ENCODE measurements around the gene MUC20.
"Not testable (repeated sequence)": the region's sequence is repeated elsewhere in the genome, so short reads cannot be mapped to it uniquely, and the experiment has no call there.

Gene MUC20

GRCh38 chr3:195725916-195726740 lies 5.3 kb downstream of the MUC20 start:
- H3K4me3 ChIP-seq (ENCODE audit: low read depth in 1 of 2, low read length in 2 of 2); H3K4me1 ChIP-seq (ENCODE audit: insufficient read depth, low read length); H3K9me3 ChIP-seq (ENCODE audit: low read length); H3K27ac ChIP-seq (ENCODE audit: low read depth, low read length); H3K9ac ChIP-seq (ENCODE audit: low read length); H3K36me3 ChIP-seq (ENCODE audit: insufficient read depth, low read length): not testable (repeated sequence)
- H3K27me3 ChIP-seq (ENCODE audit: control insufficient read depth in 1 of 2, insufficient read depth in 2 of 2, low read length in 2 of 2), result peaks cover 0 to 12% of the 10 kb centered on the region in 2 donors

DNA sequence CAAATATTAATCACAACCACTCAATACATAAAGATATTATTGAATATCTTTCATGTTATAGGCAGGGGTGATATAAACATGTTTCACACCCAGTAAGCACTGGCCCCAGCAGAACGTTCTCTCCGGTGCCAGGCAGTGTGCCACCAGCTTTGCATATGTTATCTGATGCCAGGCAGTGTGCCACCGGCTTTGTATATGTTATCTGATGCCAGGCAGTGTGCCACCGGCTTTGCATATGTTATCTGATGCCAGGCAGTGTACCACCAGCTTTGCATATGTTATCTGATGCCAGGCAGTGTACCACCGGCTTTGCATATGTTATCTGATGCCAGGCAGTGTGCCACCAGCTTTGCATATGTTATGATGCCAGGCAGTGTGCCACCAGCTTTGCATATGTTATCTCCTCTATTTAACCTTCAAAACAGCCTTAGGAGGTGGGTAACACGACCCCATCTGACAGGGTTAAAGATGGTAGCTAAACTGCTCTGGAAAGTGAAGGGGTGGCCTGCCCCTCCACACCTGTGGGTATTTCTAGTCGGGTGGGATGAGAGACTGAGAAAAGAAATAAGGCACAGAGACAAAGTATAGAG lies 6.9 kb downstream of the MUC20 start:
- Histone ChIP-seq H3K4me3 (ENCODE audit: low read depth in 1 of 2, low read length in 2 of 2) (no peak overlapping the region), H3K9ac (ENCODE audit: low read length) (no peak overlapping the region), H3K27me3 (ENCODE audit: control insufficient read depth in 1 of 2, insufficient read depth in 2 of 2, low read length in 2 of 2) (peaks cover 0 to 12% of the 10 kb centered on the region in 2 donors), H3K27ac (ENCODE audit: low read depth, low read length) (no peak overlapping the region), H3K4me1 (ENCODE audit: insufficient read depth, low read length) (no peaks in the 10 kb centered on the region), H3K36me3 (ENCODE audit: insufficient read depth, low read length) (peaks cover 8% of the 10 kb centered on the region), H3K9me3 (ENCODE audit: low read length) (no peaks in the 10 kb centered on the region)

- not testable (repeated sequence) for H3K27ac ChIP-seq (ENCODE audit: low read depth, low read length); H3K9me3 ChIP-seq (ENCODE audit: low read length); H3K4me3 ChIP-seq (ENCODE audit: low read depth in 1 of 2, low read length in 2 of 2); H3K4me1 ChIP-seq (ENCODE audit: insufficient read depth, low read length); H3K9ac ChIP-seq (ENCODE audit: low read length); H3K36me3 ChIP-seq (ENCODE audit: insufficient read depth, low read length)
- peaks cover 0 to 12% of the 10 kb centered on the region in 2 donors for H3K27me3 ChIP-seq (ENCODE audit: control insufficient read depth in 1 of 2, insufficient read depth in 2 of 2, low read length in 2 of 2)
These were observed 8.0 kb downstream of the MUC20 start for GRCh38 chr3:195728789-195729188.

GRCh38 chr3:195729476-195730251 lies 8.9 kb downstream of the MUC20 start:
- no peak overlapping the region for H3K9ac ChIP-seq (ENCODE audit: low read length)
- H3K36me3 ChIP-seq (ENCODE audit: insufficient read depth, low read length), result peaks cover 8% of the 10 kb centered on the region
- no peak overlapping the region for H3K27ac ChIP-seq (ENCODE audit: low read depth, low read length)
- H3K4me1 ChIP-seq (ENCODE audit: insufficient read depth, low read length), result no peaks in the 10 kb centered on the region
- H3K27me3 ChIP-seq (ENCODE audit: control insufficient read depth in 1 of 2, insufficient read depth in 2 of 2, low read length in 2 of 2), result peaks cover 0 to 12% of the 10 kb centered on the region in 2 donors
- no peaks in the 10 kb centered on the region for H3K9me3 ChIP-seq (ENCODE audit: low read length)
- no peak overlapping the region for H3K4me3 ChIP-seq (ENCODE audit: low read depth in 1 of 2, low read length in 2 of 2)

DNA sequence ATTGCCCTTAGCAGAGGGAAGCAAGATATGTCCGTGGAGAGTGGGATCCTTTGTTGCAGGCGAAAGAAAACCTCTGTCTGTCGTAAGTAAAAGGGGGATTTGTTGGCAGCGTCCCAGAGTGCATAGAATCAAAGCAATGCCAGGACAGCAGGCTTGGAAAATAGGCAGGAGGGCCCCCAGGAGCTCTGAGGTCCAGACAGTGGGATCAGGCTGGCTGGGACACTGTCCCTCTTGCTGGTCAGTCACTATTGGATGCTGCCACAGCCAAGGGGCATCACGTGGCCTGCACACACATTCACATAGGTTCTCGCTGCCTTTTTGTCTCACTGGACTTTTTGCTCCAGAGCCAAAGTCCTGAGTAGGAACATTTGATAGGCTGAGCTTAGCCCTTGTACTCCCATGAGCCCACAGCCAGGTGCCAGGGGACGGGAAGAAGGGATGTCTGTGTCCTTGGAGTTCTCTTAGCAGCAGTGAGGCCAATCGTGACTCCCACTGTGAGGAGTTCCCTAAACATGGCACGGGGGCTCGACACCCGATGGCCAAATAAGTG lies 10.7 kb downstream of the MUC20 start:
- Histone ChIP-seq H3K9ac (ENCODE audit: low read length) (no peak overlapping the region), H3K27ac (ENCODE audit: low read depth, low read length) (no peak overlapping the region), H3K4me3 (ENCODE audit: low read depth in 1 of 2, low read length in 2 of 2) (no peak overlapping the region), H3K36me3 (ENCODE audit: insufficient read depth, low read length) (peaks cover 8% of the 10 kb centered on the region), H3K27me3 (ENCODE audit: control insufficient read depth in 1 of 2, insufficient read depth in 2 of 2, low read length in 2 of 2) (peaks cover 0 to 8% of the 10 kb centered on the region in 2 donors), H3K9me3 (ENCODE audit: low read length) (no peaks in the 10 kb centered on the region), H3K4me1 (ENCODE audit: insufficient read depth, low read length) (no peaks in the 10 kb centered on the region)

GRCh38 chr3:195732940-195733339 lies 12.2 kb downstream of the MUC20 start:
- no peak overlapping the region for H3K4me3 ChIP-seq (ENCODE audit: low read depth in 1 of 2, low read length in 2 of 2)
- no peak overlapping the region for H3K27ac ChIP-seq (ENCODE audit: low read depth, low read length)
- H3K36me3 ChIP-seq (ENCODE audit: insufficient read depth, low read length), result peaks cover 8% of the 10 kb centered on the region

DNA sequence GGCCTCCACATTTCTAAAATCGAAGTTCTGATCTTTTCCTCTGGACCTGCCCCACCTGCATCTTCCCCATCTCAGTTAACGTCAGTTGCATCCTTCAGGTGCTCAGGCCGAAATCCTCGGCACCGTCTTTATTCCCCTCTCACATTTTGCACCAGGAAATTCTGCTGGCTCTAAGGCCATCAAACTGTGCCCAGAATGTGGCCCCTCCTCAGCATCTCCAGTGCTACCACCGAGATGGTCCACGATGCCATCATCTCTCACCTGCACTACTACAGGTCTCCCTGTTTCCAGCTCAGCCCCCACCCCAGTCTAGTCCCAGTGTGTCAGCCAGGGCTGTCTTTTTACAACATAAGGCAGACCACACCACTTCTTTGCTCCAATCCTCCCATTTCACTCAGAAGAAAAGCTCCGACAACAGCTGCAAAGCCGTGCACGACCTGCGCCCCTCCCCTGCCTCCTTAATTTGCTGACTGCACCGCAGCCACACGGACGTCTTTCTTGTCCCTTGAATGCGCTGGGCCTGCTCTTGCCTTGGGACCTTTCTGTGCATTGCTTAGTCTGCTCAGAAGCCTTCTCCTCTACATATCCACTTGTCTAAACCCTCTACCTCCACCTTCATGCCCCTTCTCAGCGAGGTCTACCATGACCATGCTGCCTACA lies 14.4 kb downstream of the MUC20 start:
- Histone ChIP-seq H3K4me1 (ENCODE audit: insufficient read depth, low read length) (no peaks in the 10 kb centered on the region), H3K27ac (ENCODE audit: low read depth, low read length) (no peak overlapping the region), H3K4me3 (ENCODE audit: low read depth in 1 of 2, low read length in 2 of 2) (no peak overlapping the region), H3K9ac (ENCODE audit: low read length) (no peak overlapping the region), H3K36me3 (ENCODE audit: insufficient read depth, low read length) (peaks cover 8% of the 10 kb centered on the region), H3K27me3 (ENCODE audit: control insufficient read depth in 1 of 2, insufficient read depth in 2 of 2, low read length in 2 of 2) (no peaks in the 10 kb centered on the region), H3K9me3 (ENCODE audit: low read length) (no peaks in the 10 kb centered on the region)

More at GRCh38 chr3:195732940-195733339, 12.2 kb downstream of the MUC20 start:
- Histone ChIP-seq H3K9ac (ENCODE audit: low read length) (no peak overlapping the region), H3K27me3 (ENCODE audit: control insufficient read depth in 1 of 2, insufficient read depth in 2 of 2, low read length in 2 of 2) (no peaks in the 10 kb centered on the region), H3K4me1 (ENCODE audit: insufficient read depth, low read length) (no peaks in the 10 kb centered on the region), H3K9me3 (ENCODE audit: low read length) (no peaks in the 10 kb centered on the region)

DNA sequence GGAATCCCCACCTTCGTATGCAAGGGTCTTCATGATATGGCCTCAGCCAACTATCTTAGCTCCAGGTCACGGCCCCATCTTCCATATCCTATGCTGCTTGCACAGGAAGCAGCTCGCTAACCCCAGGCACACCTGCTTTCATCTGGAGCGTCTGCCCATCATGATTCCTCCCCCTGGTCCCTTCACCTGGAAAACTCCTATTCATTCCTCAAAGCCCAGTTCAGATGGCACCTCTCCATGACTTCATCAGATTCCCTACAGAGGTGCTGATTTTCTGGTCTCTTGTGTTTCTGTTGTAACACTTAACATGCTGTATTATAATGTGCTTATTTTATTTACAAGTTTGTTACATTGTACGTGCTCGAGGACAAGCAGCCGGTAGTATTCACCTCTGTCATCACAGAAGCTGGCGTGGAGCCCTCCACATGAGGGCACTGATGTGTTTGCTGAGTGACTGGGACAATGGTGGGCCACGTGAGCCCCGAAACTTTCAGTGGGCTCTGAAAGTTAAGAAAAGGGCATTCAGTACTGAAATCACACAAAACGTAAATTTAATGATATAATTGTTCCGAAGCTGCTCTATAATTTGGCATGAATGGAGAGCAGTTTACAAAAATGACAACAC lies 16.2 kb downstream of the MUC20 start:
- Histone ChIP-seq H3K4me1 (ENCODE audit: insufficient read depth, low read length) (no peaks in the 10 kb centered on the region), H3K9ac (ENCODE audit: low read length) (no peak overlapping the region), H3K36me3 (ENCODE audit: insufficient read depth, low read length) (no peaks in the 10 kb centered on the region), H3K27me3 (ENCODE audit: control insufficient read depth in 1 of 2, insufficient read depth in 2 of 2, low read length in 2 of 2) (no peaks in the 10 kb centered on the region), H3K27ac (ENCODE audit: low read depth, low read length) (no peak overlapping the region), H3K4me3 (ENCODE audit: low read depth in 1 of 2, low read length in 2 of 2) (no peak overlapping the region), H3K9me3 (ENCODE audit: low read length) (no peaks in the 10 kb centered on the region)

GRCh38 chr3:195737782-195738181 lies 17.0 kb downstream of the MUC20 start:
- H3K27ac ChIP-seq (ENCODE audit: low read depth, low read length); H3K27me3 ChIP-seq (ENCODE audit: control insufficient read depth in 1 of 2, insufficient read depth in 2 of 2, low read length in 2 of 2): not testable (repeated sequence)

DNA sequence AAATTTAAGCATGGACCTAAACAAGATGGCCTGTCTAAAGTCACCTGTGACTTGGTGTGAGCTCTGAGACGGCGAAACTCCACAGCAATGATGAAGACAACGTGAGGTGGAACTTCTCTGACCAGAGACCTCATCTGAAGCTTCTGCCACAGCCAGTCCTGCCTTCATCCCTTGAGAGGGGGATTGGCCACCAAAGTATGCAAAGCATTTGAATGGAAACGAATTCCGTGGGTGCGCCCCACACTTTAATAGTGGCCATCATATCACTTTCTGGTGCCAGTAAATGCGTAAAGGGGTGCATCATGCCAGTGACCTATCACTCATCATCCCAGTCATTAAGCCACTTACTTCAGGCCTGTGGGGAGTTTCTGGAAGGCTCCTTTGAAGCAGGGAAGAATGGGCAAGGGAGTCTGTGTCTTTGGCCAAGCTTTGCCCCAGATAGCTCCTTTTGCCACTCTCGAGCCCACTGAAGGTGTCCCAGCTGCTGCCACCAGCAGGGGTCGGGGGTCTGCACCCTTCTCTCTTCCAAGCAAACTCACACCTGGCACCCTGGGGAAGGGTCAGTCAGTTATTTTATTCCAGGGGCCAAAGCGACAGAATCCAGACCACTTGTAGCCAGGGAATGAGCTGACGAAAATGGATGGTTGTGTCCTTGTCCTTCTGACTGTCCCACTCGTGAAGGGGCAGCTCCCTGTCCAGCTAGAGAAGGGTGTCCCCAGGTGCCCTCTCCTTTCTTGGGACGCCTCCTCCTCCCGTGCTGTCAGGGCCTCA lies 17.7 kb downstream of the MUC20 start:
- Histone ChIP-seq H3K9ac (ENCODE audit: low read length) (no peak overlapping the region), H3K27ac (ENCODE audit: low read depth, low read length) (no peak overlapping the region), H3K9me3 (ENCODE audit: low read length) (no peaks in the 10 kb centered on the region), H3K27me3 (ENCODE audit: control insufficient read depth in 1 of 2, insufficient read depth in 2 of 2, low read length in 2 of 2) (no peaks in the 10 kb centered on the region), H3K36me3 (ENCODE audit: insufficient read depth, low read length) (no peaks in the 10 kb centered on the region), H3K4me3 (ENCODE audit: low read depth in 1 of 2, low read length in 2 of 2) (no peak overlapping the region), H3K4me1 (ENCODE audit: insufficient read depth, low read length) (no peaks in the 10 kb centered on the region)

More at GRCh38 chr3:195737782-195738181, 17.0 kb downstream of the MUC20 start:
- H3K4me1 ChIP-seq (ENCODE audit: insufficient read depth, low read length); H3K9ac ChIP-seq (ENCODE audit: low read length); H3K9me3 ChIP-seq (ENCODE audit: low read length); H3K36me3 ChIP-seq (ENCODE audit: insufficient read depth, low read length); H3K4me3 ChIP-seq (ENCODE audit: low read depth in 1 of 2, low read length in 2 of 2): not testable (repeated sequence)

Measured in muscle layer of colon (tissue), 2 donors.